HL-60/S4 treated with phorbol 12-myristate 13-acetate at 8.2 ng/mL for 4 days and 3 days (cell line): Measurements from ENCODE around the gene STRN4.

ENCODE experiments used
- in situ Hi-C: fragments of 300-500 bp; cut with MboI; formaldehyde crosslinking; loops from 2 replicates; pipeline ENCODE4 v1.15.0; 2022; ENCODE audit warnings: low sequenced_read_pairs

Gene STRN4

DNA sequence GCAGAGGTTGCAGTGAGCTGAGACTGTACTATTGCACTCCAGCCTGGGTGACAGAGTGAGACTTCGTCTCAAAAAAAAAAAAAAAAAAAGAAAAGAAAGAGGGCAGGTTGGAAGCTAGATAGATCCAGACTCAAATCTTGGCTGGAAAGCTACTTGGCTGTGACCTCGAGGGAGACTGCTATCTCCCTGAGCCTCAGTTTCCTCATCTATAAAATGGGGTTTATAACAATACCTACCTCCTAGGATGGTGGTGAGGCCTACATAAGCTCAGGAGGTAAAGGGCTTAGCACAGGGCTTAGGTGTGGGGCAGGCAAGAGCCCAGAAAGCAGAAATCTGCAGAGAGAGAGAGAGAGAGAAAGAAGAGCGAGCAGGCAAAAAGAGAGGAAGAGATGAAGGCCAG is 61.1 kb downstream of the STRN4 start:
- in situ Hi-C loops = no loop called here

DNA sequence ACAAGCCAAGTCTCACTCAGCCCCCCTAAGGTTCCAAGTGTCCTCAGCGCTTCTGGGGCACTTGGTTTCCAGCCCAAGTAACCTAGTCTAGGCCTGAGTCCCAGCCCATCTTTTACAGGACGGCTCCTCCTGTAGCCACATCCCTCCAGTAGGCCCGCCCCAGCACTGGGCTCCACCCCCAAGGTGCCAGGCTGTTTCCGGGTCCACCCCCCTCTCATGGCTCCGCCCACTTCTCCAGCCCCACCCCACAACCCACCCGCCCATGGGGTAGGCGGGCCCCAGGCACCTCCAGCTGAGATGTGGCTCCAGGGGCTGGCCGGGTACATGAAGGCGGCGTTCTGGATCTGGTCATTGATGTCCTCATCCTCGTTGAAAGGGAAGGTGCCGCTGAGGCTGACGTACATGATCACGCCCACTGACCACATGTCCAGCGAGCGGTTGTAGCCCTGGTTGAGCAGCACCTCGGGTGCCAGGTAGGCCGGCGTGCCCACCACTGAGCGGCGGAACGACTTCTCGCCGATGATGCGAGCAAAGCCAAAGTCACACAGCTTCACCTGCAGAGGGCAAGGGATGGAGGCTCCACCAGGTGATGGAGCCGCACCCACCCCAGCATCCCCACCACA is 68.0 kb downstream of the STRN4 start:
- in situ Hi-C loops = no loop called here

DNA sequence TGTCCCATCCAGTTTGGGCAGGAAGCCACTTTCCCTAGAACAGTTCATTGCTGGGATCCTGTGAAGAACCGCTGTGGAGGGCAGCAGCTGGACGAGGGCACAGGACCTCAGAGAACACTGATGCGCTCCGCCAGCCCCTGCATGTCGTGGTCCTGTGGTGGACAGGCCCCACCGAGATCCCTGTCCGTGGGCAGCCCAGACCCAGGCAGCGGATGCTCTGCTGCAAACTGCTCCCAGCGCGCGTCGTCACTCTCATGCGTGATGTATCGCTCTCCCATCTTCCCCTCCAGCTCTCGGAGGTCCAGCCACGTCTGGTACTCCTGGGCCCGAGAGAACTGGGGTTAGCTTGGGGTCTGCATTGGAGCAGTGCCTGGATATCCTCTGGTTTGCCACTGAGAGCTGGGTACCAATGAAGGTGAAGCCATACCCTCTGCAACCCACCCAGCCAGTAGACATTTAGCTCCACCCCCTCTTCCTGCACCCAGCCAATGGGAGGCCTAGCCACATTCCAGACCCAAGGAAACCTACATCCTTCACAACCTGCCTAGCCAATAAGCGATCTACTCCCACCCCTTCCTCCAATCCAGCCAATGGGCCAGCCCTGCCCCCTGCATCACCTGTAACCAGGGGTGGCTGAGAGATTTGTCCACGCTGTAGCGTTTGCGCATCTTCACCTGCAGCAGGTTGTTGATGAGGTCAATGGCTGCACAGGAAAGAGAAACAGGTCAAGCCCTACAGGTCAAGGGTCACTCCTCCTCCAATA is 71.7 kb downstream of the STRN4 start:
- in situ Hi-C loops = no loop called here

DNA sequence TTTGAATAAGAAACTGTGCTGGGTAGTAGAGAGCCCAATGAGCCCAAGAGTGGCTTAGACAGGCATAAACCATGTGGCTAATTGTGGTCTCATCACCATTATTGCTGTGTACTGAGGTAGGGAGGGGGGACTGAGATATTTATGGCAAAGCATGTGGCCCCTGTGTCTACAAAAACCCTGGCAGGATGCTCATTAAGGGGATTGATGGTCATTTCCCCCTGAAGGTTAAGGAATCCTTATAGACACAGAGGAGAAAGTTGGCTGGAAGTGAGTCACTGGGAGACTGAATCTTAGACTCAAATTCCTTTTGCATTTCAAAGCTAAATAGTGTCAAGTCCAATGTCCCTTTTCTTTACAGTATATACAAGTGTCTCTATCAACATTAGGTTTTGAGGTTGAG is 75.4 kb downstream of the STRN4 start:
- in situ Hi-C loops = no loop called here
